Neural progenitor cell (in vitro differentiated cells): ENCODE measurements around the gene GALNT17.

Source experiments
- EZH2 ChIP-seq: fragments of 200-600 bp; sonication (generic); IDR thresholded peaks from 2 replicates; pipeline ENCODE4 v1.6.1; 2017; ENCODE audit warnings: antibody characterized with exemption, mild to moderate bottlenecking, moderate library complexity
- EZH2phosphoT487 ChIP-seq: fragments of 200-600 bp; sonication (generic); IDR thresholded peaks from 2 replicates; pipeline ENCODE4 v1.6.1; 2017; ENCODE audit warnings: antibody characterized with exemption
- TF ChIP-seq, protein P1 (sequence below): fragments of 200-600 bp; sonication (generic); IDR thresholded peaks from 2 replicates; pipeline ENCODE4 v1.5.1; 2017; ENCODE audit warnings: antibody characterized with exemption, mild to moderate bottlenecking

DNA sequence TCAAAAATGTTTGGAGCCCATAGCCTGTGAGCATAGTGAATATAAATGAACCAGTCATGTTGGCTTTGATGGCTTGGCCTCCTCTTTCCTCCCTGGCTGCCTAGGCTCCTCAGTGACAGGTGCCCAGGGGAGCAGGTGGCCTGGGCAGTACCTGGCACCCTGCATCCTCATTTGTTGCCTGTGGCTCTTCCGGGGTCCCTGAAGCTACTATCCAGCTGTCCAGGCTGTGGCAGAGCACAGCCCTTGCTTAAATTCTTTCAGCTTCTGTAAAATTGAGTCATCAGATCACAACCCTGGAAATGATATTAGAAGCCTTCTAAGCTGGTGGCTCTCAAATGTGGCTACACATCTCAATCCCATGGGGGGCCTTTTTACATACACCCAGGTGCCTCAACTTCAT is 525.4 kb downstream of the GALNT17 start:
- TF ChIP-seq, protein P1, sequence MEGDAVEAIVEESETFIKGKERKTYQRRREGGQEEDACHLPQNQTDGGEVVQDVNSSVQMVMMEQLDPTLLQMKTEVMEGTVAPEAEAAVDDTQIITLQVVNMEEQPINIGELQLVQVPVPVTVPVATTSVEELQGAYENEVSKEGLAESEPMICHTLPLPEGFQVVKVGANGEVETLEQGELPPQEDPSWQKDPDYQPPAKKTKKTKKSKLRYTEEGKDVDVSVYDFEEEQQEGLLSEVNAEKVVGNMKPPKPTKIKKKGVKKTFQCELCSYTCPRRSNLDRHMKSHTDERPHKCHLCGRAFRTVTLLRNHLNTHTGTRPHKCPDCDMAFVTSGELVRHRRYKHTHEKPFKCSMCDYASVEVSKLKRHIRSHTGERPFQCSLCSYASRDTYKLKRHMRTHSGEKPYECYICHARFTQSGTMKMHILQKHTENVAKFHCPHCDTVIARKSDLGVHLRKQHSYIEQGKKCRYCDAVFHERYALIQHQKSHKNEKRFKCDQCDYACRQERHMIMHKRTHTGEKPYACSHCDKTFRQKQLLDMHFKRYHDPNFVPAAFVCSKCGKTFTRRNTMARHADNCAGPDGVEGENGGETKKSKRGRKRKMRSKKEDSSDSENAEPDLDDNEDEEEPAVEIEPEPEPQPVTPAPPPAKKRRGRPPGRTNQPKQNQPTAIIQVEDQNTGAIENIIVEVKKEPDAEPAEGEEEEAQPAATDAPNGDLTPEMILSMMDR = no peak
- TF ChIP-seq EZH2 = no peak
- TF ChIP-seq EZH2phosphoT487 = no peak
